Measurements from ENCODE around the gene IQCF5. TPM values are rescaled to one million over a fixed set of nuclear protein-coding genes. Genes with fewer than 3 reads are reported as not detected.

IQCF5 gene
- total and polyA plus RNA-seq, 2 experiments from 2014 or later, result not detected

DNA sequence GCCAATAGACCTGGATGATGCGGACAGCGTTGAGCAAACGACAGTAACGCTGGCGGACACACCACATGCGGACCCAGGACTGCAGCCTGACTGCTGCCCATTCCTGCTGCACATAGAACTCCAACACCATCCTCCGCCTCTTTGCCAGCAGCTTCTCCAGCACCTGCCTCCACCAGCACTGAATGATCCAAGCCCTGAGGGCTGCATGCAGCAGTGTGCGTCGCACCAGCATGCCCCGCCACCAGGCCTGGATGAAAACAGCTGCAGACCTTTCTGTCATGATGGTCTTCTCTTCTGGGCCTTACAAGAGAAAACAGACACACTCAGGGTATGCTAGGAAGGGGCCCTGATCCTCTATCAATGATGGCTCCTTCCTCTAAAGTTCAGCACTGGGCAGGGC is 1.5 kb downstream of the IQCF5 start:
- H2AFZ ChIP-seq, result no peak overlapping the region
- H3K27ac Mint-ChIP-seq, result no peak overlapping the region

DNA sequence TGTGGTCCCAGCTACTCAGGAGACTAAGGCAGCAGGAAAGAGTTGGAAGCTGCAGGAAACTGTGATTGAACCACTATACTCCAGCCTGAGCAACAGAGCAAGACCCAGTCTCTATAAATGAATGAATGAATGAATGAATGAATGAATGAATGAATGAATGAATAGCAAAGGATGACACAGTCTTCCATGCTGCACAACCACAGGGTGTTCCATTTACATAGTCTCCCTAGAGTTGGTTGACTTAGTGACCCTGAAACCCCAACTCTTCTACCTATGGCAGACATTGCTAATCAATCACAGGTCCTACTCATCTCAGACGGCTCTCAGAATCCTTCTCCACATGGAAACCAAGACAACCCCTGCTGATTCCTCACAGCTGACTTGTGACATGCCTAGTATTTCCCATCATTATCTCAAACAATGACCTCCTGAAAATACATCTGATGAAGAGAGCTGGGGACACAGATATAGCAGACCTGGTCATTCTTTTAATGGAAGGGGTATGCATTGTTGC is 2.1 kb downstream of the IQCF5 start:
- Histone ChIP-seq H3K36me3 (ENCODE audit: insufficient read depth) (no peaks in the 10 kb centered on the region), H4K20me1 (replicated peaks; ENCODE audit: insufficient read depth) (no peaks in the 10 kb centered on the region), H3K27me3 (ENCODE audit: insufficient read depth) (no peaks in the 10 kb centered on the region), H3K4me1 (ENCODE audit: insufficient read depth) (no peaks in the 10 kb centered on the region), H3F3A (replicated peaks; ENCODE audit: low read depth) (no peaks in the 10 kb centered on the region), H3K27ac (ENCODE audit: low read depth) (no peak overlapping the region), H3K4me2 (no peak overlapping the region), H3K9me2 (ENCODE audit: insufficient read depth) (0 out of 2 replicates have a peak, but pooled peaks cover 5% of the 10 kb centered on the region), H2AFZ (no peak overlapping the region), H3K4me3 (no peak overlapping the region), H3K79me2 (replicated peaks; ENCODE audit: insufficient read depth) (no peaks in the 10 kb centered on the region)
- no peaks in the 10 kb centered on the region for H3K36me3 Mint-ChIP-seq (ENCODE audit: low read depth)
- DNase-seq (ENCODE audit: low spot score) (no peak), ATAC-seq (no peak)
- H3K9me3 Mint-ChIP-seq, result no peaks in the 10 kb centered on the region
- peaks cover 5% of the 10 kb centered on the region; the same call in 2 of the 3 replicates for H3K4me1 Mint-ChIP-seq
- H3K27me3 Mint-ChIP-seq (ENCODE audit: insufficient read depth, low read depth, poor library complexity), result peaks cover 7% of the 10 kb centered on the region
- no peak overlapping the region for H3K4me3 Mint-ChIP-seq
- H3K27ac Mint-ChIP-seq, result no peak overlapping the region
- no peak for TF ChIP-seq ZNF331 (CRISPR knock-in tag; IDR thresholded peaks at IDR 0.05; ENCODE audit: low read depth)
- TF ChIP-seq STAT1 (IDR thresholded peaks at IDR 0.05; ENCODE audit: unreplicated experiment), result no peak
- no peak for TF ChIP-seq JUNB (IDR thresholded peaks at IDR 0.05; ENCODE audit: unreplicated experiment)
- TF ChIP-seq CREB1 (CRISPR knock-in tag; IDR thresholded peaks at IDR 0.05; ENCODE audit: low read depth), result no peak
- no peak for TF ChIP-seq ETS1 (IDR thresholded peaks at IDR 0.05)
- no peak for TF ChIP-seq EZH2phosphoT487 (IDR thresholded peaks at IDR 0.05; ENCODE audit: unreplicated experiment)
- TF ChIP-seq, protein P1, sequence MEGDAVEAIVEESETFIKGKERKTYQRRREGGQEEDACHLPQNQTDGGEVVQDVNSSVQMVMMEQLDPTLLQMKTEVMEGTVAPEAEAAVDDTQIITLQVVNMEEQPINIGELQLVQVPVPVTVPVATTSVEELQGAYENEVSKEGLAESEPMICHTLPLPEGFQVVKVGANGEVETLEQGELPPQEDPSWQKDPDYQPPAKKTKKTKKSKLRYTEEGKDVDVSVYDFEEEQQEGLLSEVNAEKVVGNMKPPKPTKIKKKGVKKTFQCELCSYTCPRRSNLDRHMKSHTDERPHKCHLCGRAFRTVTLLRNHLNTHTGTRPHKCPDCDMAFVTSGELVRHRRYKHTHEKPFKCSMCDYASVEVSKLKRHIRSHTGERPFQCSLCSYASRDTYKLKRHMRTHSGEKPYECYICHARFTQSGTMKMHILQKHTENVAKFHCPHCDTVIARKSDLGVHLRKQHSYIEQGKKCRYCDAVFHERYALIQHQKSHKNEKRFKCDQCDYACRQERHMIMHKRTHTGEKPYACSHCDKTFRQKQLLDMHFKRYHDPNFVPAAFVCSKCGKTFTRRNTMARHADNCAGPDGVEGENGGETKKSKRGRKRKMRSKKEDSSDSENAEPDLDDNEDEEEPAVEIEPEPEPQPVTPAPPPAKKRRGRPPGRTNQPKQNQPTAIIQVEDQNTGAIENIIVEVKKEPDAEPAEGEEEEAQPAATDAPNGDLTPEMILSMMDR (conservative IDR thresholded peaks at IDR 0.05; ENCODE audit: low read depth in 2 of 2), result no peak
- TF ChIP-seq EZH2 (IDR thresholded peaks at IDR 0.05; ENCODE audit: low read depth, unreplicated experiment), result no peak
- TF ChIP-seq, protein P2, sequence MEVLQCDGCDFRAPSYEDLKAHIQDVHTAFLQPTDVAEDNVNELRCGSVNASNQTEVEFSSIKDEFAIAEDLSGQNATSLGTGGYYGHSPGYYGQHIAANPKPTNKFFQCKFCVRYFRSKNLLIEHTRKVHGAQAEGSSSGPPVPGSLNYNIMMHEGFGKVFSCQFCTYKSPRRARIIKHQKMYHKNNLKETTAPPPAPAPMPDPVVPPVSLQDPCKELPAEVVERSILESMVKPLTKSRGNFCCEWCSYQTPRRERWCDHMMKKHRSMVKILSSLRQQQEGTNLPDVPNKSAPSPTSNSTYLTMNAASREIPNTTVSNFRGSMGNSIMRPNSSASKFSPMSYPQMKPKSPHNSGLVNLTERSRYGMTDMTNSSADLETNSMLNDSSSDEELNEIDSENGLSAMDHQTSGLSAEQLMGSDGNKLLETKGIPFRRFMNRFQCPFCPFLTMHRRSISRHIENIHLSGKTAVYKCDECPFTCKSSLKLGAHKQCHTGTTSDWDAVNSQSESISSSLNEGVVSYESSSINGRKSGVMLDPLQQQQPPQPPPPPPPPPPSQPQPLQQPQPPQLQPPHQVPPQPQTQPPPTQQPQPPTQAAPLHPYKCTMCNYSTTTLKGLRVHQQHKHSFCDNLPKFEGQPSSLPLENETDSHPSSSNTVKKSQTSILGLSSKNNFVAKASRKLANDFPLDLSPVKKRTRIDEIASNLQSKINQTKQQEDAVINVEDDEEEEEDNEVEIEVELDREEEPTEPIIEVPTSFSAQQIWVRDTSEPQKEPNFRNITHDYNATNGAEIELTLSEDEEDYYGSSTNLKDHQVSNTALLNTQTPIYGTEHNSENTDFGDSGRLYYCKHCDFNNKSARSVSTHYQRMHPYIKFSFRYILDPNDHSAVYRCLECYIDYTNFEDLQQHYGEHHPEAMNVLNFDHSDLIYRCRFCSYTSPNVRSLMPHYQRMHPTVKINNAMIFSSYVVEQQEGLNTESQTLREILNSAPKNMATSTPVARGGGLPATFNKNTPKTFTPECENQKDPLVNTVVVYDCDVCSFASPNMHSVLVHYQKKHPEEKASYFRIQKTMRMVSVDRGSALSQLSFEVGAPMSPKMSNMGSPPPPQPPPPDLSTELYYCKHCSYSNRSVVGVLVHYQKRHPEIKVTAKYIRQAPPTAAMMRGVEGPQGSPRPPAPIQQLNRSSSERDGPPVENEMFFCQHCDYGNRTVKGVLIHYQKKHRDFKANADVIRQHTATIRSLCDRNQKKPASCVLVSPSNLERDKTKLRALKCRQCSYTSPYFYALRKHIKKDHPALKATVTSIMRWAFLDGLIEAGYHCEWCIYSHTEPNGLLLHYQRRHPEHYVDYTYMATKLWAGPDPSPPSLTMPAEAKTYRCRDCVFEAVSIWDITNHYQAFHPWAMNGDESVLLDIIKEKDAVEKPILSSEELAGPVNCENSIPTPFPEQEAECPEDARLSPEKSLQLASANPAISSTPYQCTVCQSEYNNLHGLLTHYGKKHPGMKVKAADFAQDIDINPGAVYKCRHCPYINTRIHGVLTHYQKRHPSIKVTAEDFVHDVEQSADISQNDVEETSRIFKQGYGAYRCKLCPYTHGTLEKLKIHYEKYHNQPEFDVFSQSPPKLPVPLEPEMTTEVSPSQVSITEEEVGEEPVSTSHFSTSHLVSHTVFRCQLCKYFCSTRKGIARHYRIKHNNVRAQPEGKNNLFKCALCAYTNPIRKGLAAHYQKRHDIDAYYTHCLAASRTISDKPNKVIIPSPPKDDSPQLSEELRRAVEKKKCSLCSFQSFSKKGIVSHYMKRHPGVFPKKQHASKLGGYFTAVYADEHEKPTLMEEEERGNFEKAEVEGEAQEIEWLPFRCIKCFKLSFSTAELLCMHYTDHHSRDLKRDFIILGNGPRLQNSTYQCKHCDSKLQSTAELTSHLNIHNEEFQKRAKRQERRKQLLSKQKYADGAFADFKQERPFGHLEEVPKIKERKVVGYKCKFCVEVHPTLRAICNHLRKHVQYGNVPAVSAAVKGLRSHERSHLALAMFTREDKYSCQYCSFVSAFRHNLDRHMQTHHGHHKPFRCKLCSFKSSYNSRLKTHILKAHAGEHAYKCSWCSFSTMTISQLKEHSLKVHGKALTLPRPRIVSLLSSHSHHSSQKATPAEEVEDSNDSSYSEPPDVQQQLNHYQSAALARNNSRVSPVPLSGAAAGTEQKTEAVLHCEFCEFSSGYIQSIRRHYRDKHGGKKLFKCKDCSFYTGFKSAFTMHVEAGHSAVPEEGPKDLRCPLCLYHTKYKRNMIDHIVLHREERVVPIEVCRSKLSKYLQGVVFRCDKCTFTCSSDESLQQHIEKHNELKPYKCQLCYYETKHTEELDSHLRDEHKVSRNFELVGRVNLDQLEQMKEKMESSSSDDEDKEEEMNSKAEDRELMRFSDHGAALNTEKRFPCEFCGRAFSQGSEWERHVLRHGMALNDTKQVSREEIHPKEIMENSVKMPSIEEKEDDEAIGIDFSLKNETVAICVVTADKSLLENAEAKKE (CRISPR knock-in tag; IDR thresholded peaks at IDR 0.05), result no peak
- no peak for TF ChIP-seq NANOG (IDR thresholded peaks at IDR 0.05; ENCODE audit: borderline replicate concordance)

More for the DNA sequence above, 1.5 kb downstream of the IQCF5 start:
- Mint-ChIP-seq H3K4me1 (peaks cover 5% of the 10 kb centered on the region; the same call in 2 of the 3 replicates), H3K4me3 (no peak overlapping the region), H3K27me3 (ENCODE audit: insufficient read depth, low read depth, poor library complexity) (peaks cover 9% of the 10 kb centered on the region), H3K9me3 (no peaks in the 10 kb centered on the region), H3K36me3 (ENCODE audit: low read depth) (no peaks in the 10 kb centered on the region)
- H3K27me3 ChIP-seq (ENCODE audit: insufficient read depth), result no peaks in the 10 kb centered on the region
- H3K4me1 ChIP-seq (ENCODE audit: insufficient read depth), result no peaks in the 10 kb centered on the region
- no peak overlapping the region for H3K4me2 ChIP-seq
- H4K20me1 ChIP-seq (replicated peaks; ENCODE audit: insufficient read depth), result no peaks in the 10 kb centered on the region
- no peaks in the 10 kb centered on the region for H3F3A ChIP-seq (replicated peaks; ENCODE audit: low read depth)
- no peak overlapping the region for H3K4me3 ChIP-seq
- no peak for TF ChIP-seq ETS1 (IDR thresholded peaks at IDR 0.05)
- DNase-seq (ENCODE audit: low spot score), result no peak
- no peak for ATAC-seq
- no peak overlapping the region for H3K27ac ChIP-seq (ENCODE audit: low read depth)
- no peaks in the 10 kb centered on the region for H3K79me2 ChIP-seq (replicated peaks; ENCODE audit: insufficient read depth)
- no peaks in the 10 kb centered on the region for H3K36me3 ChIP-seq (ENCODE audit: insufficient read depth)
- 0 out of 2 replicates have a peak, but pooled peaks cover 5% of the 10 kb centered on the region for H3K9me2 ChIP-seq (ENCODE audit: insufficient read depth)

Data from GM23338 (cell line).